Karpas-422 (cell line): Measurements from ENCODE around the gene ITPR1. TPM values are rescaled to one million over a fixed set of nuclear protein-coding genes. Genes with fewer than 3 reads are reported as not detected.

ENCODE experiments used
- DNase-seq: peaks from one replicate; pipeline ENCODE4 v3.0.0-alpha.2; 2015
- H2AFZ ChIP-seq: fragments of 200-600 bp; sonication (generic); 2 replicates; pipeline ENCODE4 v1.6.1; 2014; ENCODE audit warnings: antibody characterized with exemption, low read length, mixed read lengths
- H3K27ac ChIP-seq: fragments of 200-600 bp; sonication (generic); 2 replicates; pipeline ENCODE4 v1.5.1; 2014; ENCODE audit warnings: mild to moderate bottlenecking, low read length, moderate library complexity
- H3K27me3 ChIP-seq: fragments of 200-600 bp; sonication (generic); 2 replicates; pipeline ENCODE4 v1.6.1; 2014; ENCODE audit warnings: low read length, mixed read lengths
- H3K36me3 ChIP-seq: fragments of 200-600 bp; sonication (generic); 2 replicates; pipeline ENCODE4 v1.6.1; 2014; ENCODE audit warnings: low read length, mixed read lengths; ENCODE audit not compliant: insufficient read depth
- H3K4me1 ChIP-seq: fragments of 200-600 bp; sonication (generic); 2 replicates; pipeline ENCODE4 v1.6.1; 2014; ENCODE audit warnings: mild to moderate bottlenecking, low read length, mixed read lengths
- H3K4me2 ChIP-seq: fragments of 200-600 bp; sonication (generic); 2 replicates; pipeline ENCODE4 v1.6.1; 2014; ENCODE audit warnings: low read length, low read depth, mild to moderate bottlenecking; ENCODE audit not compliant: poor library complexity, severe bottlenecking
- H3K4me3 ChIP-seq: fragments of 200-600 bp; sonication (generic); 2 replicates; pipeline ENCODE4 v1.5.1; 2014; ENCODE audit warnings: mild to moderate bottlenecking, antibody characterized with exemption, low read length, mixed read lengths
- H3K79me2 ChIP-seq: fragments of 200-600 bp; sonication (generic); 2 replicates; pipeline ENCODE4 v1.6.1; 2014; ENCODE audit warnings: mild to moderate bottlenecking, low read length, mixed read lengths
- H3K9ac ChIP-seq: fragments of 200-600 bp; sonication (generic); 2 replicates; pipeline ENCODE4 v1.6.0; 2014; ENCODE audit warnings: low read length
- H3K9me2 ChIP-seq: fragments of 200-600 bp; sonication (generic), shearing (Covaris generic); replicated peaks from 2 replicates; pipeline ENCODE4 v1.6.0; 2014; ENCODE audit warnings: mild to moderate bottlenecking, low read length, moderate library complexity; ENCODE audit not compliant: insufficient read depth
- H3K9me3 ChIP-seq: fragments of 300-700, 200-600 bp; sonication (generic); 2 replicates; pipeline ENCODE4 v1.6.1; 2014; ENCODE audit warnings: low read length, mixed read lengths
- H4K20me1 ChIP-seq: fragments of 200-600 bp; sonication (generic); 2 replicates; pipeline ENCODE4 v1.6.1; 2014; ENCODE audit warnings: mild to moderate bottlenecking, antibody characterized with exemption, low read length, low read depth; ENCODE audit not compliant: insufficient read depth
- total RNA-seq: library from RNA; depleted of rRNA; stranded (reverse); fragments of >200 nt; shearing (Covaris generic); gene quantifications from 2 replicates; pipeline ENCODE4 v1.2.3, GENCODE V29; 2014; ENCODE audit warnings: low replicate concordance

The ITPR1 gene
- total RNA-seq, 1 experiment from 2014 or later: 18.2 TPM

- Histone ChIP-seq H3K4me2 (peak overlapping the region; percentile 94), H4K20me1 (no peaks in the 10 kb centered on the region), H3K9me3 (no peaks in the 10 kb centered on the region), H3K4me3 (peak overlapping the region; percentile 84), H3K9ac (peak overlapping the region; percentile 76), H3K79me2 (no peaks in the 10 kb centered on the region), H2AFZ (peak overlapping the region; percentile 87), H3K36me3 (no peaks in the 10 kb centered on the region), H3K9me2 (no peaks in the 10 kb centered on the region), H3K4me1 (peaks cover 33% of the 10 kb centered on the region), H3K27me3 (no peaks in the 10 kb centered on the region), H3K27ac (no peak overlapping the region)
- DNase-seq: peak; percentile 62
Observed at GRCh38 chr3:4493941-4494894, 1.1 kb downstream of the ITPR1 start.

- Histone ChIP-seq H3K9me3 (no peaks in the 10 kb centered on the region), H3K4me2 (peak overlapping the region; percentile 94), H3K9me2 (no peaks in the 10 kb centered on the region), H3K79me2 (no peaks in the 10 kb centered on the region), H4K20me1 (no peaks in the 10 kb centered on the region), H3K4me1 (peaks cover 33% of the 10 kb centered on the region), H2AFZ (peak overlapping the region; percentile 87; the same call in 1 of the 2 replicates), H3K27me3 (no peaks in the 10 kb centered on the region), H3K27ac (no peak overlapping the region), H3K9ac (peak overlapping the region; percentile 76), H3K36me3 (no peaks in the 10 kb centered on the region), H3K4me3 (peak overlapping the region; percentile 84)
- DNase-seq: peak; percentile 63
Observed at GRCh38 chr3:4494895-4495264, 1.7 kb downstream of the ITPR1 start.

DNA sequence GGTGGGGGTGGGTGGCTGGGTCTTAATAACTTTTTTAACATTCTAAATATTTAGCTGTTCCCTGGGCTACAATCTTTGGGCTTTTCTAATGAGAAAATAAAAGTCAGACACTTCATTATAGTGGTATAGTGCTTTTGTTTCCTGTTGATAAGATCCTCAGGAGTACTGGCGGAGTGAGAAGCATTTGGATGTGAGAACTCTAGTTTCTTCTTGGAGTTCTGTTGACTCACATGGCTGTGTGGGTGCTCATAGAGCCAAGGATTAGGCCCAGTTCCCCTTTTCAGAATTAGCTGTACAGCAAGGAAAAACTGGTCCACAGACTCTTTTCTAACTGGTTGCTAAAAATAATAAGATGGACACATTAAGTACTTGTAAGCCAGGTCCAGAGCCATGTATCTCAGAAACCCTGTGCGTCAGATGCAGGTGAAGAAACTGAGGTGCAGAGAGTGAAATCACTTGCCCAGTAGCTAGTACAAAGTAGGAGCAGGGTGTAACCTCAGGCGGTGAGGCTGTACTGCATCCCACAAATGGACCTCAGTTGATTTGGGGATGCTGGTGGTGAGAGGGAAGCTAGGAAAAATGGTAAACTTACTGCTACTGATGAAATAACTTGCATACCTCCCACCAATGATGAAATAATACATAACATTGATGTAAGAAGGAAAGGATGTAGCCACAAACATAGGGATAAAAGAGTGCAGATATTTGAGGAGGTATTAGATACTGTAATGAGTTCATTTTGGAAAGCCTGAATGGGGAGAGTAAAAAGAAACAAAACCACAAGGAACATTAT is 2.3 kb downstream of the ITPR1 start:
- no peak overlapping the region for H3K9ac ChIP-seq
- DNase-seq: no peak
- peaks cover 33% of the 10 kb centered on the region for H3K4me1 ChIP-seq
- no peak overlapping the region for H2AFZ ChIP-seq
- H3K27ac ChIP-seq: no peak overlapping the region
- H3K36me3 ChIP-seq: no peaks in the 10 kb centered on the region
- H3K4me3 ChIP-seq: no peak overlapping the region
- no peaks in the 10 kb centered on the region for H4K20me1 ChIP-seq
- H3K9me3 ChIP-seq: no peaks in the 10 kb centered on the region
- H3K4me2 ChIP-seq: peak overlapping the region; percentile 94
- no peaks in the 10 kb centered on the region for H3K27me3 ChIP-seq
- H3K79me2 ChIP-seq: no peaks in the 10 kb centered on the region
- no peaks in the 10 kb centered on the region for H3K9me2 ChIP-seq

GRCh38 chr3:4496087-4496452 is 2.9 kb downstream of the ITPR1 start:
- Histone ChIP-seq H2AFZ (no peak overlapping the region), H3K36me3 (no peaks in the 10 kb centered on the region), H3K4me3 (no peak overlapping the region), H3K79me2 (no peaks in the 10 kb centered on the region), H3K27ac (no peak overlapping the region), H3K4me1 (peaks cover 33% of the 10 kb centered on the region), H3K9me2 (no peaks in the 10 kb centered on the region), H3K9me3 (no peaks in the 10 kb centered on the region), H4K20me1 (no peaks in the 10 kb centered on the region), H3K27me3 (no peaks in the 10 kb centered on the region), H3K9ac (no peak overlapping the region), H3K4me2 (no peak overlapping the region)
- no peak for DNase-seq

- Histone ChIP-seq H3K9ac (no peak overlapping the region), H3K36me3 (no peaks in the 10 kb centered on the region), H3K27ac (no peak overlapping the region), H3K27me3 (no peaks in the 10 kb centered on the region), H3K4me1 (peaks cover 28% of the 10 kb centered on the region), H3K4me3 (no peak overlapping the region), H3K9me3 (no peaks in the 10 kb centered on the region), H2AFZ (no peak overlapping the region), H3K9me2 (no peaks in the 10 kb centered on the region), H3K79me2 (no peaks in the 10 kb centered on the region), H3K4me2 (no peak overlapping the region), H4K20me1 (no peaks in the 10 kb centered on the region)
- DNase-seq: no peak
Observed at GRCh38 chr3:4497005-4497692, 4.0 kb downstream of the ITPR1 start.

DNA sequence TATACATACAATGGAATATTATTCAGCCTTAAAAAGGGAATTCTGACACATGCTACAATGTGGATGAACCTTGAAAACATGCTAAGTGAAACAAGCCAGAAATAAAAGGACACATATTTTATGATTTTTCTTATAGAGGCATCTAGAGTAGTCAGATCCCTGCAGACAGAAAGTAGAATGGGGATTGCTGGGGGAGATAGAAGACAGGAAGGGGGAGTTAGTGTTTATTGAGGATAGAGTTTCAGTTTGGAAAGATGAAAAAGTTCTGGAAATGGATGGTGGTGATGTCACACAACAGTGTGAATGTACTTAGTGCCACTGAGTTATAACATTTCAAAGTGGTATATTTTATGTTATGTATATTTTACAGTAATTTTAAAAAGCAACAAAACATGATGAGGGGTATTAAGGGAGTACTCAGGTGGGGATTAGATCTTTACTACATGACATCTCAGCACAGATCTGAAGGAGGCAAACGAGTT is 4.7 kb downstream of the ITPR1 start:
- Histone ChIP-seq H3K27ac (no peak overlapping the region), H3K79me2 (no peaks in the 10 kb centered on the region), H3K4me2 (no peak overlapping the region), H3K4me1 (peaks cover 21% of the 10 kb centered on the region), H2AFZ (no peak overlapping the region), H3K9me3 (no peaks in the 10 kb centered on the region), H4K20me1 (no peaks in the 10 kb centered on the region), H3K9me2 (no peaks in the 10 kb centered on the region), H3K9ac (no peak overlapping the region), H3K27me3 (no peaks in the 10 kb centered on the region), H3K4me3 (no peak overlapping the region), H3K36me3 (no peaks in the 10 kb centered on the region)
- no peak for DNase-seq

DNA sequence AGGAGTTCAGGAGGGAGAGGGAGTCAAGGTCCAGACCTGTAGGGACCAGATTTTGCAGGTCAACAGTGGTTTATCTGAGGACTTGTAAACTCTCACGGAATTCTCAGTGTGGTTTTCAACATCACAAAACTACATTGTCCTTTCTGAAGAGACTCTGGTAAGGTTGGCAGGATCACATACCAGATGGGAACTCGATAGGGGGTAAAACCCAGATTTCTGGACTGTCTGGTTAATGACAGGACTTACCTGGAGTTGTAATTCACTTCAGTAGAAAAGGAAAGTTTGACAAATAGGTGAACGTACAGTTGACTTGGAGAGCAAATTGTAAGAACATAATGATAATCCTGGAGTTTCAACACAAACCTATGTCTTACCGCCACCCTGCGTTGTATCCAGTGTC is 5.3 kb downstream of the ITPR1 start:
- H3K4me3 ChIP-seq: no peak overlapping the region
- no peaks in the 10 kb centered on the region for H3K36me3 ChIP-seq
- no peaks in the 10 kb centered on the region for H3K9me2 ChIP-seq
- no peaks in the 10 kb centered on the region for H3K9me3 ChIP-seq
- H2AFZ ChIP-seq: no peak overlapping the region
- peaks cover 20% of the 10 kb centered on the region for H3K4me1 ChIP-seq
- H3K4me2 ChIP-seq: no peak overlapping the region
- H3K27me3 ChIP-seq: no peaks in the 10 kb centered on the region
- H4K20me1 ChIP-seq: no peaks in the 10 kb centered on the region
- no peaks in the 10 kb centered on the region for H3K79me2 ChIP-seq
- no peak overlapping the region for H3K9ac ChIP-seq
- no peak for DNase-seq
- no peak overlapping the region for H3K27ac ChIP-seq

DNA sequence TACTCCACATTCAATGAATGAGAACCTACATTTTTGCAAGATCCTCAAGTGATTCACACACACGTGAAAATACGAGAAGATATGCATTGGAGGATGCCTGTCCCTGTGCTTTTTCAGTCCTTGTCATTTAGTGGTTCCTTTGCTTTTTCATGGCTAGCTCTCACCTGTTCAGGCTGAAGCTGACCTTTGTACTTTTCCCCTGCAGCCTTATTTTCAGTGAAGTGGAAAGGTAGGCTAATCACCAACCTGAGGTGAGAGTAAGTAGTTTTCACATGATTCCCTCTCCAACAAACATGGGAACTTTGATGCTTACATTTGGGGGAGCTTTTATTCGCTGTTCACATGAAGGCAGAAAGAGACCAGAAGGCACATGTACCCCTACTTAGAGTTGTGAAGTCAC is 8.3 kb downstream of the ITPR1 start:
- Histone ChIP-seq H3K9me2 (no peaks in the 10 kb centered on the region), H3K79me2 (no peaks in the 10 kb centered on the region), H3K4me1 (no peaks in the 10 kb centered on the region), H3K9me3 (no peaks in the 10 kb centered on the region), H3K27ac (no peak overlapping the region), H4K20me1 (no peaks in the 10 kb centered on the region), H3K27me3 (no peaks in the 10 kb centered on the region), H3K4me3 (no peak overlapping the region), H3K4me2 (no peak overlapping the region), H3K36me3 (no peaks in the 10 kb centered on the region), H2AFZ (no peak overlapping the region), H3K9ac (no peak overlapping the region)
- DNase-seq: no peak
